Endothelial cell of umbilical vein (primary cell): Measurements from ENCODE around the gene VSTM4. TPM values are rescaled to one million over a fixed set of nuclear protein-coding genes. Genes with fewer than 3 reads are reported as not detected.

Source experiments
- BruUV-seq: library from RNA; stranded (reverse); fragments of 400-500 nt; replicated peaks from 2 replicates; lab custom pipeline; 2021; lab: Mats Ljungman, UMichigan
- CTCF ChIA-PET: fragments of 300-600, 350-600 bp; sonication (Branson Sonifier 250); formaldehyde crosslinking; loops from one replicate; lab custom pipeline; 2021; ENCODE audit warnings: antibody characterized with exemption, inconsistent platforms; lab: Charles Lee
- POLR2A ChIA-PET: fragments of 300-600, 350-600 bp; sonication (Branson Sonifier 250); formaldehyde crosslinking; loops from one replicate; lab custom pipeline; 2021; ENCODE audit warnings: antibody characterized with exemption, inconsistent platforms; lab: Charles Lee
- DNase-seq: peaks from one replicate; pipeline ENCODE4 v3.0.0-alpha.2; 2011; ENCODE audit warnings: low read depth, low spot score
- FAIRE-seq: peaks from 2 replicates; lab custom pipeline; 2011; peaks lifted over from hg19 to GRCh38; lab: Jason Lieb, UNC
- H2AFZ ChIP-seq: 2 replicates; pipeline ENCODE4 v1.6.0; 2012; ENCODE audit warnings: low read depth, low read length, control low read depth, inconsistent platforms
- H3K27ac ChIP-seq: 2 replicates; pipeline ENCODE4 v1.5.1; 2011; ENCODE audit warnings: low read depth, mild to moderate bottlenecking, control low read depth, low read length, moderate library complexity; ENCODE audit not compliant: insufficient read depth
- H3K27me3 ChIP-seq, 2 experiments: 2 replicates each; pipeline versions ENCODE4 v1.6.0 to v1.6.1; 2011; ENCODE audit warnings: low read length in 2 of 2, mixed read lengths in 1 of 2; ENCODE audit not compliant: control insufficient read depth in 2 of 2, insufficient read depth in 2 of 2
- H3K36me3 ChIP-seq, 2 experiments: 2 replicates in 1 of 2; 3 replicates in 1 of 2; pipeline ENCODE4 v1.5.1; 2011; ENCODE audit warnings: low read length in 2 of 2, mild to moderate bottlenecking in 1 of 2, moderate library complexity in 1 of 2; ENCODE audit not compliant: control insufficient read depth in 2 of 2, insufficient read depth in 2 of 2; ENCODE audit errors: extremely low read depth in 1 of 2
- H3K4me1 ChIP-seq: 3 replicates; pipeline ENCODE4 v1.5.1; 2011; ENCODE audit warnings: mild to moderate bottlenecking, low read length; ENCODE audit not compliant: control insufficient read depth, insufficient read depth; ENCODE audit errors: extremely low read depth
- H3K4me2 ChIP-seq: 2 replicates; pipeline ENCODE4 v1.6.1; 2011; ENCODE audit warnings: low read length, control low read depth, mixed read lengths; ENCODE audit not compliant: insufficient read depth
- H3K4me3 ChIP-seq, 3 experiments: fragments of 200-600 bp in 1 of 3; sonication (generic), shearing (Covaris generic) in 1 of 3; replicated peaks in 1 of 3; 2 replicates each; pipeline ENCODE4 v1.5.1; 2011 to 2016; ENCODE audit warnings: control low read depth in 3 of 3, low read length in 3 of 3, mild to moderate bottlenecking in 2 of 3, inconsistent platforms in 1 of 3, low read depth in 1 of 3, moderate library complexity in 1 of 3; ENCODE audit not compliant: insufficient read depth in 1 of 3
- H3K79me2 ChIP-seq: 2 replicates; pipeline ENCODE4 v1.6.0; 2012; ENCODE audit warnings: low read length, inconsistent platforms; ENCODE audit not compliant: control insufficient read depth, insufficient read depth
- H3K9ac ChIP-seq: replicated peaks from 2 replicates; pipeline ENCODE3; 2011; ENCODE audit warnings: low read length, control low read depth; ENCODE audit not compliant: insufficient read depth; ENCODE audit errors: extremely low read depth
- H3K9me1 ChIP-seq: replicated peaks from 3 replicates; pipeline ENCODE4 v1.6.0; 2011; ENCODE audit warnings: mild to moderate bottlenecking, low read length; ENCODE audit not compliant: control insufficient read depth, insufficient read depth; ENCODE audit errors: extremely low read depth
- H3K9me3 ChIP-seq: replicated peaks from 2 replicates; pipeline ENCODE4 v1.5.1; 2012; ENCODE audit warnings: low read length, inconsistent platforms; ENCODE audit not compliant: control insufficient read depth, insufficient read depth
- H4K20me1 ChIP-seq: replicated peaks from 2 replicates; pipeline ENCODE3; 2011; ENCODE audit warnings: mild to moderate bottlenecking, low read length; ENCODE audit not compliant: control insufficient read depth, insufficient read depth; ENCODE audit errors: extremely low read depth
- CTCF ChIP-seq, 2 donors: IDR thresholded peaks; 1 replicate in 1 of 2; 2 replicates in 1 of 2; pipeline ENCODE4 v1.5.1; 2011; ENCODE audit warnings: low read length in 2 of 2, mild to moderate bottlenecking in 2 of 2, moderate library complexity in 2 of 2, control low read depth in 1 of 2, inconsistent platforms in 1 of 2, low read depth in 1 of 2; ENCODE audit not compliant: insufficient read depth in 1 of 2; ENCODE audit errors: extremely low read depth in 1 of 2
- EZH2 ChIP-seq: IDR thresholded peaks from 2 replicates; pipeline ENCODE4 v1.6.1; 2012; ENCODE audit warnings: borderline replicate concordance, low read depth, mild to moderate bottlenecking, moderate library complexity, low read length, inconsistent platforms; ENCODE audit not compliant: severe bottlenecking
- FOS ChIP-seq: IDR thresholded peaks from 2 replicates; pipeline ENCODE4 v1.6.1; 2011; ENCODE audit warnings: mild to moderate bottlenecking, low read length, moderate library complexity, borderline replicate concordance; ENCODE audit not compliant: insufficient read depth
- GATA2 ChIP-seq: IDR thresholded peaks from 2 replicates; pipeline ENCODE4 v1.7.0; 2011; ENCODE audit warnings: low read depth, mild to moderate bottlenecking, moderate library complexity, mixed read lengths, low read length; ENCODE audit not compliant: insufficient read length, insufficient read depth
- JUN ChIP-seq: IDR thresholded peaks from 2 replicates; pipeline ENCODE4 v1.6.1; 2011; ENCODE audit warnings: borderline replicate concordance, low read depth; ENCODE audit not compliant: insufficient read length, insufficient read depth
- MAX ChIP-seq: IDR thresholded peaks from 2 replicates; pipeline ENCODE4 v1.6.1; 2011; ENCODE audit not compliant: insufficient read depth, insufficient read length
- MYC ChIP-seq: IDR thresholded peaks from one replicate; pipeline ENCODE4 v1.6.1; 2011; ENCODE audit warnings: mild to moderate bottlenecking, low read depth, low read length
- POLR2A ChIP-seq: IDR thresholded peaks from 2 replicates; pipeline ENCODE4 v1.6.1; 2012; ENCODE audit warnings: low read depth, mild to moderate bottlenecking, control low read depth, low read length
- POLR2AphosphoS5 ChIP-seq: IDR thresholded peaks from 2 replicates; pipeline ENCODE4 v1.6.1; 2012; ENCODE audit warnings: low read depth, mild to moderate bottlenecking, control low read depth, low read length, moderate library complexity; ENCODE audit not compliant: insufficient read depth
- dilution Hi-C: fragments of 300-500 bp; cut with MboI; formaldehyde crosslinking; loops from one replicate; pipeline ENCODE4 v1.15.0; 2019; ENCODE audit warnings: low sequenced_read_pairs; ENCODE audit not compliant: extremely low pct_ligation_motif_present
- intact Hi-C: fragments of 100-400 bp; cut with micrococcal nuclease; formaldehyde crosslinking; loops from one replicate; pipeline ENCODE4 v1.10.0; 2022
- polyA plus RNA-seq, 4 experiments: library from polyadenylated mRNA; depleted of rRNA in 3 of 4; stranded (reverse) in 3 of 4; unstranded in 1 of 4; fragments of >200 nt; gene quantifications; 2 replicates each; pipeline versions ENCODE4 v1.2.1 to v1.2.3, GENCODE V29; 2011 to 2012; ENCODE audit warnings: missing spikeins in 1 of 4
- total RNA-seq: library from RNA; stranded (reverse); gene quantifications from 2 replicates; pipeline ENCODE4 v1.2.3, GENCODE V29; 2021

The VSTM4 gene
- total and polyA plus RNA-seq, 2 donors (not counting 3 experiments of a cell fraction or from before 2014, with no cell fraction given): 0.07 TPM

GRCh38 chr10:49119746-49120145 lies 4.4 kb upstream of the VSTM4 start:
- CTCF ChIA-PET: interaction anchor here (1.2 kb wide), 1 partner anchor 23 kb away, joined by 3 read pairs; no protein-coding TSS in a partner anchor

More at GRCh38 chr10:49119746-49120145, 4.4 kb upstream of the VSTM4 start:
- H3K4me3 ChIP-seq: no peak overlapping the region
- no peaks in the 10 kb centered on the region for H4K20me1 ChIP-seq
- H3K4me1 ChIP-seq: no peaks in the 10 kb centered on the region
- dilution Hi-C loops (no loop called here), intact Hi-C loops (no loop called here)
- TF ChIP-seq POLR2AphosphoS5 (no peak), GATA2 (no peak), EZH2 (no peak), MAX (no peak), MYC (no peak), POLR2A (no peak), FOS (no peak), JUN (no peak), CTCF (IDR thresholded peaks at IDR 0.05; ENCODE audit: extremely low read depth in 1 of 2, insufficient read depth in 1 of 2, low read depth in 1 of 2, low read length in 2 of 2) (no peak)
- H3K79me2 ChIP-seq: no peaks in the 10 kb centered on the region
- FAIRE-seq (no peak), DNase-seq (no peak)
- H3K9me1 ChIP-seq: no peaks in the 10 kb centered on the region
- no peak overlapping the region for H3K27ac ChIP-seq
- no peak overlapping the region for H3K4me2 ChIP-seq
- BruUV-seq: no TSS peak
- H3K36me3 ChIP-seq: no peaks in the 10 kb centered on the region
- no peak overlapping the region for H3K9ac ChIP-seq
- no peak overlapping the region for H2AFZ ChIP-seq
- no peaks in the 10 kb centered on the region for H3K9me3 ChIP-seq
- peaks cover 16% of the 10 kb centered on the region in 2 experiments for H3K27me3 ChIP-seq
- POLR2A ChIA-PET: no interaction called here
